Measurements from ENCODE around the gene AUTS2.

The AUTS2 gene

DNA sequence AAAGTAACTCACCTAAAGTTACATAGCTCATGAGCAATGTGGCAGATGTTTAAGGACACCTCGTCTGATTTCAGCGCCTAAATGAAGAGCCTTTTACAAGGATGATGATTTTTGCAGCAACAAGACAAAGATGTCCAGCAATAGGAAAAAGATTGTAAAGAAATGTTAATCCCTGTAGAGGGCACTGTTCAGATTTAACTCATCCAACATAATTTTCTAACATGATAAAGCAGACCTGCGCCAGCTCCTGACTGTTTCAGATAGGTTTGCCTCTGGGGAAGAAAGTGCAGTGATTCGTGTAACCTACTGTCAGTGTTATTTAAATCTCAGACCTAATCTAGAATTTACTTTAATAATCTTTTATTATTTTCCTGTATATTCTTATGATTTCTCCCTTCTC is 595.2 kb downstream of the AUTS2 start:
- no peak overlapping the region for H3K27ac ChIP-seq (ENCODE audit: low read length)
- no peak overlapping the region for H3K9ac ChIP-seq (ENCODE audit: low read depth, low read length)
- peaks cover 4% of the 10 kb centered on the region for H3K9me3 ChIP-seq (ENCODE audit: insufficient read depth, low read depth, low read length)
- no peaks in the 10 kb centered on the region for H3K27me3 ChIP-seq (ENCODE audit: insufficient read depth, low read length)
- H3K36me3 ChIP-seq (ENCODE audit: insufficient read depth, low read depth, low read length), result no peaks in the 10 kb centered on the region
- no peak overlapping the region for H3K4me3 ChIP-seq (ENCODE audit: low read length)
- H3K4me1 ChIP-seq (ENCODE audit: insufficient read depth, low read length), result no peaks in the 10 kb centered on the region

DNA sequence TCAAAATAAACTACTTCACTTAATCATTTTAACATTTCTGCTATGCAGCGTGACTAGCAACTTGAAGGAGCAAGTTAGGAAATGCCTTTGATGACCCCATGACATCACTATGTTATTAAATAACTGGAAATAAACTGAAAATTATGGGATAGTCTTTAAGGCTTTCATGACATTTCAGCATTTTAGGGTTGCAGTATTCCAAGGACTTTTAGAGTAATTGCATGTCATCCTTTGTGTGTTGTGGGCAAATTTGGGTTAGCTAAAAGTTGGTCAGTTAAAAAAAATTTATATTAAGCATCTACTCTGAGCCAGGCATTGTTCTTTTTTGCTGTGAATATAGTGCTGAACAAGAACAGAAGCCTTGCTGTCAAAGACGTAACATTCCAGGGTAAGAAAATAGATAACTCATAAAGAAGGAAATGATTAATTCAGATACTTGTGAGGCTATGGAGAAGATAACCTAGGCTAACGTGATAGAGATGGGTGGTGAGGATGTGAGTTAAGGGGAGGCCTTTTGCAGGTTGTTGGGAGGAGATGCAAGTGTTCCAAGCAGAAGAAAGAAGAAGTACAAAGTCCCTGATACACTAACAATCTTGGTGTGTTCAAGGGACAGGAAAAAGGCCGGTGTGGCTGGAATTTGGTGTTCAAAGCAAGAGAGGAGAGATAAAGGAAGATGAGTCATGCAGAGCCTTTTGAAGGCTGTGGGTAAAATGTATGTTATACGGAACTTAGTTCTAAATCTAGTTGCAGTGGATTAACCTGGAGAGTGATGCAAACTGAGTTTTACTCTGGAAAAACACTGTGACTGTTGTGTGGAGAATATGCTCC is 610.2 kb downstream of the AUTS2 start:
- Histone ChIP-seq H3K4me3 (ENCODE audit: low read length) (no peak overlapping the region), H3K27ac (ENCODE audit: low read length) (no peak overlapping the region), H3K36me3 (ENCODE audit: insufficient read depth, low read depth, low read length) (no peaks in the 10 kb centered on the region), H3K9ac (ENCODE audit: low read depth, low read length) (no peak overlapping the region), H3K9me3 (ENCODE audit: insufficient read depth, low read depth, low read length) (no peaks in the 10 kb centered on the region), H3K4me1 (ENCODE audit: insufficient read depth, low read length) (peaks cover 2% of the 10 kb centered on the region; the same call in 1 of the 2 replicates), H3K27me3 (ENCODE audit: insufficient read depth, low read length) (no peaks in the 10 kb centered on the region)

DNA sequence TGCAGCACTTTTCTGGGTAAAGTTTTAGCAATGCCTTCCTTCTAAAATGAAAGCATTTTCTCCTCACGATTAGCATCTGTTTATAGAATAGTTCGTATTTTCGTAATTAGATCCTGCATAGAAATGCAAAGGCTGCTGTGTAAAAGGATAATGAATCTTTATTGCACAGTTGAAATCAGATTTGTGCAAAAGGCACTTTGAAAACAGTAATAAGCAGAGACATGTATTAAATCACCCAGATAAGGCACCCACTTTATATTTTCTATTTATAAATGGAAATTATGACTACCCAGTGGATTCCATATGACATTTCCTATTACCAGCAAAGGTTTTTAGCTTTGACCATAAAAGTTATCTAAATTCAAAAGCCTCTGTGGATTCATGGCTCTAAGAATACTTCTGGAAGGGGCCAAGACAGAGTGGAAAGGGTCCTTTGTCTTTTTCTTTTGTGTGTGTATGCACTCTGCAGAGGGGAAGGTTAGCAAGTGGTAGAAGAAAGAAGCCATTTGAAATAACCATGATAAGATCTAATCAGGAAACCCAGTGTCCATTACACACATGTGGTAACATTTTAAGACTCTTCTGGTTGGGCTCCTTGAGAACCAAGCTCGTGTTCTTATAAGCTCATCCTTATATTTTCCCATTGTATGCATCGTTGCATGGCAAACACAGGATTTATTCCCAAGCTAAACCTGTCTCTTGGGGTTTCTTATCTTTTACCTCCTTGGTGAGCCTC is 612.1 kb downstream of the AUTS2 start:
- no peaks in the 10 kb centered on the region for H3K36me3 ChIP-seq (ENCODE audit: insufficient read depth, low read depth, low read length)
- H3K9ac ChIP-seq (ENCODE audit: low read depth, low read length), result no peak overlapping the region
- H3K4me3 ChIP-seq (ENCODE audit: low read length), result no peak overlapping the region
- peaks cover 2% of the 10 kb centered on the region; the same call in 1 of the 2 replicates for H3K4me1 ChIP-seq (ENCODE audit: insufficient read depth, low read length)
- no peaks in the 10 kb centered on the region for H3K9me3 ChIP-seq (ENCODE audit: insufficient read depth, low read depth, low read length)
- no peak overlapping the region for H3K27ac ChIP-seq (ENCODE audit: low read length)
- H3K27me3 ChIP-seq (ENCODE audit: insufficient read depth, low read length), result no peaks in the 10 kb centered on the region

DNA sequence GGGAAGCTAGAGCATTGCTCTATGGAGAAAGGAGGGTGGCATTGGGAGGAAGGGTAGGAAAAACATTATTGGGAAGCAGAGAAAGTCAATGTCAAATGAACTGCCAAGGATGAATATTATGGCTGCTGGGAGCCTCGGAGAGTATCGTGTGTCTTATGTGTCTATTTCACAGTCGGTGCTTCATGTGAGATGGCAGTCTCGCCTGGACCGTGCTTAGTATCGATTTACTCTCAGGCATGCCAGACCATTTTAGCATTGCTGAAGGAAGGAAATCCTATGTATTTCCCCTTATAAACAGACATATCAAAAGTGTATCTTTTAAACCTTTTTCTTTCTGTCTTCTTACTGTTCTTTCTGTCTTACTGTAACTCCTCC is 612.6 kb downstream of the AUTS2 start:
- Histone ChIP-seq H3K27me3 (ENCODE audit: insufficient read depth, low read length) (no peaks in the 10 kb centered on the region), H3K4me3 (ENCODE audit: low read length) (no peak overlapping the region), H3K27ac (ENCODE audit: low read length) (no peak overlapping the region)

DNA sequence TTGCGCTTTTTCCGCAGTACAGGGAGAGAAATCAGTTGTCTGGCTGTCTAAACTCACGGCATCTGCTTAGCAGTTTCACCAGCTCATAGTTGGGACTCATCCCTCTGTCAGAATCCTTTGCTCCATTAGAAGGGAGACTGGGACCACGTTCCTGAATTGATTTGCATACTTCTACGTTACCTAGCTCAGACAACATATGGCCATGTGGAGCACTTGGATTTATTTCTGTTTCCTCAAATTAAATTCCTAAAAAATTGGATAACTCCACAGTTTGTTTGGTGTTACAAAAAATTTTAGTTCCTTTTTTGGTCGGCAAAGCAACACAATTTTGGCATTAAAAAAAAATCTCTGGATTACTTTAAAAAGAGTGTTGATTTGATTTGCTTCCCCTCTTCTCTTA is 614.0 kb downstream of the AUTS2 start:
- H3K4me1 ChIP-seq (ENCODE audit: insufficient read depth, low read length), result peaks cover 2% of the 10 kb centered on the region; the same call in 1 of the 2 replicates
- no peaks in the 10 kb centered on the region for H3K36me3 ChIP-seq (ENCODE audit: insufficient read depth, low read depth, low read length)
- no peak overlapping the region for H3K4me3 ChIP-seq (ENCODE audit: low read length)
- H3K9ac ChIP-seq (ENCODE audit: low read depth, low read length), result no peak overlapping the region
- no peak overlapping the region for H3K27ac ChIP-seq (ENCODE audit: low read length)
- H3K27me3 ChIP-seq (ENCODE audit: insufficient read depth, low read length), result no peaks in the 10 kb centered on the region
- no peaks in the 10 kb centered on the region for H3K9me3 ChIP-seq (ENCODE audit: insufficient read depth, low read depth, low read length)

More for the DNA sequence above, 612.6 kb downstream of the AUTS2 start:
- Histone ChIP-seq H3K9ac (ENCODE audit: low read depth, low read length) (no peak overlapping the region), H3K36me3 (ENCODE audit: insufficient read depth, low read depth, low read length) (no peaks in the 10 kb centered on the region), H3K9me3 (ENCODE audit: insufficient read depth, low read depth, low read length) (no peaks in the 10 kb centered on the region), H3K4me1 (ENCODE audit: insufficient read depth, low read length) (peaks cover 2% of the 10 kb centered on the region; the same call in 1 of the 2 replicates)

DNA sequence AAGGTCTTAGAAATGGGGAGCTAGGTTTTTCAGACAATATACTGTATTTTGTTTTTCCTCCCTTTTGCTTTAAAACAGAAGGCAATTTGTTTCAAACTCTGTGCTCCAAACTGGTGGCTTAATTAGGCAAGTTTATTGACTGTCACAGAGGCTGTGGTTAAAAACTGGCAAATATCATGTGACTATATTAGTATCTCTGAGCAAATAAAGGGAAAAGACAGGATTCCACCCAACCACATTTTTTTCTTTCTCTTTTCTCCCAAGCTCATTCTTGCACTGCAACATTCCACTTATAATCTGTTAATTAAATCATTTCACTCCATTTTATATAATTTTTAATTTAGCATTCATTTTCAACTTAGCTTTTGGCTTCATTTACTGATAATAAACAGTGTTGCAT is 615.8 kb downstream of the AUTS2 start:
- peaks cover 2% of the 10 kb centered on the region; the same call in 1 of the 2 replicates for H3K4me1 ChIP-seq (ENCODE audit: insufficient read depth, low read length)
- no peaks in the 10 kb centered on the region for H3K9me3 ChIP-seq (ENCODE audit: insufficient read depth, low read depth, low read length)
- H3K9ac ChIP-seq (ENCODE audit: low read depth, low read length), result no peak overlapping the region
- no peak overlapping the region for H3K4me3 ChIP-seq (ENCODE audit: low read length)
- no peak overlapping the region for H3K27ac ChIP-seq (ENCODE audit: low read length)
- H3K27me3 ChIP-seq (ENCODE audit: insufficient read depth, low read length), result no peaks in the 10 kb centered on the region
- H3K36me3 ChIP-seq (ENCODE audit: insufficient read depth, low read depth, low read length), result no peaks in the 10 kb centered on the region

- no peaks in the 10 kb centered on the region for H3K36me3 ChIP-seq (ENCODE audit: insufficient read depth, low read depth, low read length)
- H3K9ac ChIP-seq (ENCODE audit: low read depth, low read length), result no peak overlapping the region
- H3K9me3 ChIP-seq (ENCODE audit: insufficient read depth, low read depth, low read length), result no peaks in the 10 kb centered on the region
- no peak overlapping the region for H3K27ac ChIP-seq (ENCODE audit: low read length)
- no peaks in the 10 kb centered on the region for H3K27me3 ChIP-seq (ENCODE audit: insufficient read depth, low read length)
- H3K4me3 ChIP-seq (ENCODE audit: low read length), result no peak overlapping the region
- peaks cover under 1% of the 10 kb centered on the region; the same call in 1 of the 2 replicates for H3K4me1 ChIP-seq (ENCODE audit: insufficient read depth, low read length)
Observed at GRCh38 chr7:70215491-70215890, 617.2 kb downstream of the AUTS2 start.

DNA sequence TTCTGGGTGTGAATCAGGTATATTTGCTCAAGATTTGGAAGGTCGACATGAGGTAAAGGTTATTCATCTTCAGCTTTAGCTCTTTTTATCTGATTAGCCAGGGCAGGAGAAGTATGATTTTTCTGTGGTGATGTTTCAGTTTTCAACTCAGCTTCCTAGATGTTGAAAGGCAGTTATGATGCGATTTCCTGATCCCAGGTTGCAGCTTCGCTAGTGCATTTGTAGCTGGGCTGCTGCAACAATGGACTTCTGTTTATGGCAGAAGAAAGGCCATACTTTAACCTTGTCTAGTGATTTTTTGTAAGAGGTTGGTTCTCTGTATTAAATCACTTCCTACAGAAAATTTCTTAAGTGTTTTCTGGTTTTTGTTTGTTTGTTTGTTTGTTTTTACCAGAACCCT is 619.3 kb downstream of the AUTS2 start:
- H3K9ac ChIP-seq (ENCODE audit: low read depth, low read length), result no peak overlapping the region
- no peaks in the 10 kb centered on the region for H3K36me3 ChIP-seq (ENCODE audit: insufficient read depth, low read depth, low read length)
- no peak overlapping the region for H3K27ac ChIP-seq (ENCODE audit: low read length)
- no peak overlapping the region for H3K4me3 ChIP-seq (ENCODE audit: low read length)
- no peaks in the 10 kb centered on the region for H3K4me1 ChIP-seq (ENCODE audit: insufficient read depth, low read length)
- no peaks in the 10 kb centered on the region for H3K9me3 ChIP-seq (ENCODE audit: insufficient read depth, low read depth, low read length)
- no peaks in the 10 kb centered on the region for H3K27me3 ChIP-seq (ENCODE audit: insufficient read depth, low read length)

GRCh38 chr7:70218006-70218405 is 619.7 kb downstream of the AUTS2 start:
- Histone ChIP-seq H3K9ac (ENCODE audit: low read depth, low read length) (no peak overlapping the region), H3K4me1 (ENCODE audit: insufficient read depth, low read length) (no peaks in the 10 kb centered on the region)

GRCh38 chr7:70219061-70219460 is 620.8 kb downstream of the AUTS2 start:
- no peak overlapping the region for H3K4me3 ChIP-seq (ENCODE audit: low read length)
- no peak overlapping the region for H3K27ac ChIP-seq (ENCODE audit: low read length)
- H3K4me1 ChIP-seq (ENCODE audit: insufficient read depth, low read length), result no peaks in the 10 kb centered on the region
- no peaks in the 10 kb centered on the region for H3K9me3 ChIP-seq (ENCODE audit: insufficient read depth, low read depth, low read length)
- no peaks in the 10 kb centered on the region for H3K27me3 ChIP-seq (ENCODE audit: insufficient read depth, low read length)
- H3K9ac ChIP-seq (ENCODE audit: low read depth, low read length), result no peak overlapping the region
- H3K36me3 ChIP-seq (ENCODE audit: insufficient read depth, low read depth, low read length), result no peaks in the 10 kb centered on the region

More at GRCh38 chr7:70218006-70218405, 619.7 kb downstream of the AUTS2 start:
- Histone ChIP-seq H3K36me3 (ENCODE audit: insufficient read depth, low read depth, low read length) (no peaks in the 10 kb centered on the region), H3K27ac (ENCODE audit: low read length) (no peak overlapping the region), H3K27me3 (ENCODE audit: insufficient read depth, low read length) (no peaks in the 10 kb centered on the region), H3K9me3 (ENCODE audit: insufficient read depth, low read depth, low read length) (no peaks in the 10 kb centered on the region), H3K4me3 (ENCODE audit: low read length) (no peak overlapping the region)

DNA sequence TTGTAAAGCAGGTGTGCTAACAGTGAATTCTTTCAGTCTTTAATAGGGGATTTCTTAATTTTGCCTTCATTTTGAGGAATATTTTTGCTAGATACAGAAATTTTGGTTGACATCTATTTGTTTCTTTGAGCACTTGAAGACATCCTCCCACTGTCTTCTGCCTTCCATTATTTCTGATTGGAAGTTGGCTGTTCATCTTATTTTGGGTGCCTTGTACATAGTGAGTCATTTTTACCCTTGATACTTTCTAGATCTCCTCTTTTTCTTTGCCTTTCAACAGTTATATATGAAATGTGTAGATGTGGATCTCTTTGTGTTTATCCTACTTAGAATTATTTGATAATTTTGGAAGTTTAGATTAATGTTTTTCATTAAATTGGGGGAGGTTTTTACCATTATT is 631.0 kb downstream of the AUTS2 start:
- H3K9ac ChIP-seq (ENCODE audit: low read depth, low read length), result no peak overlapping the region
- no peak overlapping the region for H3K4me3 ChIP-seq (ENCODE audit: low read length)
- H3K36me3 ChIP-seq (ENCODE audit: insufficient read depth, low read depth, low read length), result no peaks in the 10 kb centered on the region
- H3K4me1 ChIP-seq (ENCODE audit: insufficient read depth, low read length), result no peaks in the 10 kb centered on the region
- H3K27ac ChIP-seq (ENCODE audit: low read length), result no peak overlapping the region
- peaks cover 19% of the 10 kb centered on the region for H3K9me3 ChIP-seq (ENCODE audit: insufficient read depth, low read depth, low read length)
- H3K27me3 ChIP-seq (ENCODE audit: insufficient read depth, low read length), result no peaks in the 10 kb centered on the region

DNA sequence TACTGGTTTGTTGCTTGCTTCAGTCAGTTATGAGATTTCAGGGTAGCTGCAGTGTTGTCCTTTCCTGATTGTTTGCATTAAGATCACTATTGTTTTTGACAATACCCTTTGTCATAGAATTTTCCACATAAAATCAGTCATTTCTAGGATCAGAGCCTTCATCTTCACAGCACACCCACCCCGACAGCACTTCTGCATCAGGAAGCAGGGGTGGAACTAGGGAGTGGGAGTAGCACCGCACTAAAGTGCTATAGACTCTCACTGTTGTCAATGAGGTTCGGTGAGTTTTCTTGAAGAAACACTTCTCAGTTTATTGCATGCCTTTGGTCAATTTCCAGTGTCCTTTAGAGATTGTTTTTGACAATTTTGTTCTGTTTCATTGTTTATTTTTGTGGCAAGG is 632.5 kb downstream of the AUTS2 start:
- Histone ChIP-seq H3K27ac (ENCODE audit: low read length) (no peak overlapping the region), H3K9me3 (ENCODE audit: insufficient read depth, low read depth, low read length) (peaks cover 19% of the 10 kb centered on the region), H3K27me3 (ENCODE audit: insufficient read depth, low read length) (no peaks in the 10 kb centered on the region), H3K36me3 (ENCODE audit: insufficient read depth, low read depth, low read length) (no peaks in the 10 kb centered on the region), H3K4me3 (ENCODE audit: low read length) (no peak overlapping the region), H3K4me1 (ENCODE audit: insufficient read depth, low read length) (no peaks in the 10 kb centered on the region), H3K9ac (ENCODE audit: low read depth, low read length) (no peak overlapping the region)

Data from iPS-20b (cell line).